SK-N-SH treated with all-trans-retinoic acid at 6 μM for 48 hours (cell line): Measurements from ENCODE around the gene TMEM150B.

Experiments used
- ATAC-seq: fragments of 200-7000 bp; cut with Tn5 transposase; 3 replicates; pipeline ENCODE4 v1.9.1; 2020; ENCODE audit warnings: mild to moderate bottlenecking, moderate library complexity
- ARNTL ChIP-seq: fragments of 450-650 bp; formaldehyde crosslinking; IDR thresholded peaks from 2 replicates; pipeline ENCODE4 v1.5.0; 2020; ENCODE audit warnings: low read depth, mild to moderate bottlenecking, moderate library complexity, borderline replicate concordance
- CREB5 ChIP-seq: fragments of 250-450 bp; sonication (Bioruptor Pico); IDR thresholded peaks from 2 replicates; pipeline ENCODE4 v1.5.1; 2020; ENCODE audit warnings: low read depth, mild to moderate bottlenecking, moderate library complexity
- CSDC2 ChIP-seq: fragments of 250-450 bp; sonication (Bioruptor Pico); IDR thresholded peaks from 2 replicates; pipeline ENCODE4 v1.5.0; 2020; ENCODE audit warnings: mild to moderate bottlenecking, moderate library complexity
- ESRRG ChIP-seq: fragments of 250-450 bp; sonication (Bioruptor Pico); IDR thresholded peaks from 2 replicates; pipeline ENCODE4 v1.6.1; 2021; ENCODE audit warnings: mild to moderate bottlenecking
- GLIS3 ChIP-seq: fragments of 250-450 bp; sonication (Bioruptor Pico); IDR thresholded peaks from 2 replicates; pipeline ENCODE4 v1.5.0; 2020; ENCODE audit warnings: mild to moderate bottlenecking, moderate library complexity
- ISL1 ChIP-seq: fragments of 250-450 bp; sonication (Bioruptor Pico); IDR thresholded peaks from 2 replicates; pipeline ENCODE4 v2.1.2; 2022; ENCODE audit warnings: mild to moderate bottlenecking, moderate library complexity
- OSR1 ChIP-seq: fragments of 250-450 bp; sonication (Bioruptor Pico); IDR thresholded peaks from 2 replicates; pipeline ENCODE4 v1.8.0; 2022; ENCODE audit warnings: moderate library complexity, mild to moderate bottlenecking, inconsistent platforms
- POU6F1 ChIP-seq: fragments of 250-450 bp; sonication (Bioruptor Pico); IDR thresholded peaks from 2 replicates; pipeline ENCODE4 v1.8.0; 2021; ENCODE audit warnings: low read depth, mild to moderate bottlenecking, moderate library complexity, borderline replicate concordance
- RARB ChIP-seq: fragments of 250-450 bp; sonication (Bioruptor Pico); IDR thresholded peaks from 2 replicates; pipeline ENCODE4 v1.8.0; 2021; ENCODE audit warnings: mild to moderate bottlenecking, moderate library complexity
- SNAI2 ChIP-seq: fragments of 250-450 bp; sonication (Bioruptor Pico); IDR thresholded peaks from 2 replicates; pipeline ENCODE4 v1.5.0; 2020; ENCODE audit warnings: mild to moderate bottlenecking, moderate library complexity
- TCF4 ChIP-seq: fragments of 250-450 bp; sonication (Bioruptor Pico); IDR thresholded peaks from 2 replicates; pipeline ENCODE4 v1.8.0; 2021; ENCODE audit warnings: mild to moderate bottlenecking, moderate library complexity, borderline replicate concordance
- TOX ChIP-seq: fragments of 250-450 bp; sonication (Bioruptor Pico); IDR thresholded peaks from 2 replicates; pipeline ENCODE4 v1.8.0; 2021; ENCODE audit warnings: mild to moderate bottlenecking, moderate library complexity, borderline replicate concordance
- TSHZ2 ChIP-seq: fragments of 250-450 bp; sonication (Bioruptor Pico); IDR thresholded peaks from 2 replicates; pipeline ENCODE4 v1.5.0; 2020; ENCODE audit warnings: mild to moderate bottlenecking, moderate library complexity
- ZC3H10 ChIP-seq: fragments of 250-450 bp; sonication (Bioruptor Pico); IDR thresholded peaks from 2 replicates; pipeline ENCODE4 v1.5.1; 2021; ENCODE audit warnings: mild to moderate bottlenecking, moderate library complexity
- ZFP3 ChIP-seq: fragments of 250-450 bp; sonication (Bioruptor Pico); IDR thresholded peaks from 2 replicates; pipeline ENCODE4 v1.5.0; 2020; ENCODE audit warnings: mild to moderate bottlenecking, moderate library complexity
- ZFP30 ChIP-seq: fragments of 450-650 bp; formaldehyde crosslinking; IDR thresholded peaks from 2 replicates; pipeline ENCODE4 v1.5.0; 2022; ENCODE audit warnings: mild to moderate bottlenecking, moderate library complexity
- ZNF565 ChIP-seq: fragments of 450-650 bp; formaldehyde crosslinking; conservative IDR thresholded peaks from 2 replicates; pipeline ENCODE4 v1.5.0; 2020; ENCODE audit warnings: low read depth, mild to moderate bottlenecking, moderate library complexity
- ZNF70 ChIP-seq: fragments of 450-650 bp; formaldehyde crosslinking; IDR thresholded peaks from 2 replicates; pipeline ENCODE4 v1.5.0; 2020; ENCODE audit warnings: mild to moderate bottlenecking, moderate library complexity
- ZNF8 ChIP-seq: fragments of 450-650 bp; formaldehyde crosslinking; IDR thresholded peaks from 2 replicates; pipeline ENCODE4 v1.5.0; 2020; ENCODE audit warnings: mild to moderate bottlenecking, moderate library complexity
- TF ChIP-seq, protein P1 (sequence below): fragments of 250-450 bp; sonication (Bioruptor Pico); IDR thresholded peaks from 2 replicates; pipeline ENCODE4 v1.5.1; 2021; ENCODE audit warnings: mild to moderate bottlenecking, moderate library complexity
- TF ChIP-seq, protein P2 (sequence below): fragments of 250-450 bp; sonication (Bioruptor Pico); IDR thresholded peaks from 2 replicates; pipeline ENCODE4 v1.8.0; 2020; ENCODE audit warnings: mild to moderate bottlenecking, moderate library complexity, borderline replicate concordance

Gene TMEM150B, protein sequence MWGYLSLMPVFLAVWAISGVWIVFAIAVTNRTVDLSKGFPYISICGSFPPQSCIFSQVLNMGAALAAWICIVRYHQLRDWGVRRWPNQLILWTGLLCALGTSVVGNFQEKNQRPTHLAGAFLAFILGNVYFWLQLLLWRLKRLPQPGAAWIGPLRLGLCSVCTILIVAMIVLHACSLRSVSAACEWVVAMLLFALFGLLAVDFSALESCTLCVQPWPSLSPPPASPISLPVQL

GRCh38 chr19:55325172-55325571 lies at the start of gene TMEM150B:
TSS of gene TMEM150B (minus strand) at chr19:55325341. CDS start at chr19:55321036, 4,305 bp downstream.
- TF ChIP-seq, protein P1, sequence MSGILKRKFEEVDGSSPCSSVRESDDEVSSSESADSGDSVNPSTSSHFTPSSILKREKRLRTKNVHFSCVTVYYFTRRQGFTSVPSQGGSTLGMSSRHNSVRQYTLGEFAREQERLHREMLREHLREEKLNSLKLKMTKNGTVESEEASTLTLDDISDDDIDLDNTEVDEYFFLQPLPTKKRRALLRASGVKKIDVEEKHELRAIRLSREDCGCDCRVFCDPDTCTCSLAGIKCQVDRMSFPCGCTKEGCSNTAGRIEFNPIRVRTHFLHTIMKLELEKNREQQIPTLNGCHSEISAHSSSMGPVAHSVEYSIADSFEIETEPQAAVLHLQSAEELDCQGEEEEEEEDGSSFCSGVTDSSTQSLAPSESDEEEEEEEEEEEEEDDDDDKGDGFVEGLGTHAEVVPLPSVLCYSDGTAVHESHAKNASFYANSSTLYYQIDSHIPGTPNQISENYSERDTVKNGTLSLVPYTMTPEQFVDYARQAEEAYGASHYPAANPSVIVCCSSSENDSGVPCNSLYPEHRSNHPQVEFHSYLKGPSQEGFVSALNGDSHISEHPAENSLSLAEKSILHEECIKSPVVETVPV (CRISPR knock-in tag) = no peak
- TF ChIP-seq CREB5 (CRISPR knock-in tag) = no peak
- no peak for TF ChIP-seq ZFP30 (CRISPR knock-in tag)
- ATAC-seq = no peak

GRCh38 chr19:55373993-55374757 lies 49.0 kb upstream of the TMEM150B start:
- ATAC-seq = peak; percentile 4; the same call in 1 of the 3 replicates
- TF ChIP-seq, protein P1 (CRISPR knock-in tag) = no peak
- TF ChIP-seq ZNF565 (CRISPR knock-in tag) = no peak
- no peak for TF ChIP-seq SNAI2 (CRISPR knock-in tag)
- no peak for TF ChIP-seq ARNTL
- TF ChIP-seq POU6F1 (CRISPR knock-in tag) = no peak
- no peak for TF ChIP-seq ZFP3 (CRISPR knock-in tag)
- no peak for TF ChIP-seq CREB5 (CRISPR knock-in tag)
- no peak for TF ChIP-seq OSR1 (CRISPR knock-in tag)
- TF ChIP-seq RARB = no peak
- no peak for TF ChIP-seq ZNF8 (CRISPR knock-in tag)
- no peak for TF ChIP-seq TOX (CRISPR knock-in tag)
- TF ChIP-seq GLIS3 (CRISPR knock-in tag) = no peak
- no peak for TF ChIP-seq TCF4 (CRISPR knock-in tag)
- TF ChIP-seq, protein P2, sequence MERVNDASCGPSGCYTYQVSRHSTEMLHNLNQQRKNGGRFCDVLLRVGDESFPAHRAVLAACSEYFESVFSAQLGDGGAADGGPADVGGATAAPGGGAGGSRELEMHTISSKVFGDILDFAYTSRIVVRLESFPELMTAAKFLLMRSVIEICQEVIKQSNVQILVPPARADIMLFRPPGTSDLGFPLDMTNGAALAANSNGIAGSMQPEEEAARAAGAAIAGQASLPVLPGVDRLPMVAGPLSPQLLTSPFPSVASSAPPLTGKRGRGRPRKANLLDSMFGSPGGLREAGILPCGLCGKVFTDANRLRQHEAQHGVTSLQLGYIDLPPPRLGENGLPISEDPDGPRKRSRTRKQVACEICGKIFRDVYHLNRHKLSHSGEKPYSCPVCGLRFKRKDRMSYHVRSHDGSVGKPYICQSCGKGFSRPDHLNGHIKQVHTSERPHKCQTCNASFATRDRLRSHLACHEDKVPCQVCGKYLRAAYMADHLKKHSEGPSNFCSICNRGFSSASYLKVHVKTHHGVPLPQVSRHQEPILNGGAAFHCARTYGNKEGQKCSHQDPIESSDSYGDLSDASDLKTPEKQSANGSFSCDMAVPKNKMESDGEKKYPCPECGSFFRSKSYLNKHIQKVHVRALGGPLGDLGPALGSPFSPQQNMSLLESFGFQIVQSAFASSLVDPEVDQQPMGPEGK (CRISPR knock-in tag) = no peak
- TF ChIP-seq ISL1 (CRISPR knock-in tag) = no peak

DNA sequence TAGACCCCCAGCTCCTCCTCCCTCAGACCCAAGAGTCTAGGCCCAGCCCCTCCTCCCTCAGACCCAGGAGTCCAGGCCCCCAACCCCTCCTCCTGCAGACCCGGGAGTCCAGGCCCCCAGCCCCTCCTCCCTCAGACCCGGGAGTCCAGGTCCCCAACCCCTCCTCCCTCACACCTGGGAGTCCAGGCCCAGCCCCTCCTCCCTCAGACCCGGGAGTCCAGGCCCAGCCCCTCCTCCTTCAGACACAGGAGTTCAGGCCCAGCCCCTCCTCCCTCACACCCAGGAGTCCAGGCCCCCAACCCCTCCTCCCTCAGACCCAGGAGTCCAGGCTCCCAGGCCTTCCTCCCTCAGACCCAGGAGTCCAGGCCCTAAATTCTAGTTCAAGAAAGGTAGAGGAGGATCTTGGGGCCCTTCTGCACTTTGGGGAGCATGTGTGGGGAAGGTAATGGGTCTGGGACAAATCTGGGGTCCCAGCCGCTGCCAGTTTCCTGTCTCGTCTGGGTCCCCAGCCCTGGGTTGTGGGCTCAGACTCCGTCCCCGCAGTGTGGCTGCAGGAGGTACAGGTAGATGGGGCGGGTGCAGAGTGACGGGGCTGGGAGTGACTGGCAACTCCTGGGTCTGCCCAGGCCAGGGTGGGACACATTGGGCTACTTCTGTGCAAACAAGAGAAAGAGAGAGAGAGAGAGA lies 48.3 kb upstream of the TMEM150B start:
- no peak for ATAC-seq
- TF ChIP-seq ZNF565 (CRISPR knock-in tag) (no peak), TOX (CRISPR knock-in tag) (no peak), ISL1 (CRISPR knock-in tag) (no peak), GLIS3 (CRISPR knock-in tag) (no peak), ARNTL (no peak), ZNF70 (no peak), CREB5 (CRISPR knock-in tag) (no peak), ESRRG (CRISPR knock-in tag) (no peak), CSDC2 (CRISPR knock-in tag) (no peak), ZC3H10 (CRISPR knock-in tag) (no peak), TSHZ2 (CRISPR knock-in tag) (no peak), ZNF8 (CRISPR knock-in tag) (no peak)
